Measurements from ENCODE around the gene IQCF2.
A peak's percentile ranks its signal among the peaks of the same experiment; 100 is the strongest.

Gene IQCF2

GRCh38 chr3:51869304-51869703 is 7.9 kb downstream of the IQCF2 start:
- Mint-ChIP-seq H3K9me3 (no peaks in the 10 kb centered on the region), H3K4me3 (no peak overlapping the region), H3K27me3 (peaks cover 53% of the 10 kb centered on the region), H3K4me1 (peaks cover 4% of the 10 kb centered on the region), H3K27ac (no peak overlapping the region)
- ATAC-seq (no peak), DNase-seq (no peak)

- Mint-ChIP-seq H3K27me3 (peaks cover 41% of the 10 kb centered on the region), H3K9me3 (no peaks in the 10 kb centered on the region), H3K4me3 (no peak overlapping the region), H3K27ac (no peak overlapping the region), H3K4me1 (peaks cover 6% of the 10 kb centered on the region)
- ATAC-seq (no peak), DNase-seq (no peak)
Observed at GRCh38 chr3:51873253-51873766, 11.9 kb downstream of the IQCF2 start.

- peaks cover 36% of the 10 kb centered on the region for H3K27me3 Mint-ChIP-seq
- no peaks in the 10 kb centered on the region for H3K9me3 Mint-ChIP-seq
- DNase-seq = no peak
- H3K4me3 Mint-ChIP-seq = no peak overlapping the region
- H3K4me1 Mint-ChIP-seq = peaks cover 6% of the 10 kb centered on the region
- no peak for ATAC-seq
- no peak overlapping the region for H3K27ac Mint-ChIP-seq
Observed at GRCh38 chr3:51873876-51874275, 12.5 kb downstream of the IQCF2 start.

GRCh38 chr3:51874411-51874810 is 13.0 kb downstream of the IQCF2 start:
- DNase-seq (no peak), ATAC-seq (no peak)
- Mint-ChIP-seq H3K27me3 (peaks cover 30% of the 10 kb centered on the region), H3K27ac (no peak overlapping the region), H3K4me1 (peaks cover 6% of the 10 kb centered on the region), H3K9me3 (no peaks in the 10 kb centered on the region), H3K4me3 (no peak overlapping the region)

GRCh38 chr3:51874889-51875288 is 13.5 kb downstream of the IQCF2 start:
- H3K9me3 Mint-ChIP-seq = no peaks in the 10 kb centered on the region
- H3K4me3 Mint-ChIP-seq = no peak overlapping the region
- H3K27me3 Mint-ChIP-seq = peaks cover 26% of the 10 kb centered on the region
- H3K4me1 Mint-ChIP-seq = peaks cover 6% of the 10 kb centered on the region
- no peak for ATAC-seq
- no peak for DNase-seq
- H3K27ac Mint-ChIP-seq = no peak overlapping the region

- Mint-ChIP-seq H3K27me3 (peaks cover 23% of the 10 kb centered on the region), H3K4me3 (no peak within 1 kb of the TSS), H3K4me1 (peaks cover 6% of the 10 kb centered on the region), H3K9me3 (no peaks in the 10 kb centered on the region), H3K27ac (peak within 1 kb of the TSS in 1 of 2 donors; percentile 15)
- ATAC-seq (no peak), DNase-seq (no peak)
Observed at GRCh38 chr3:51875501-51875900, 14.1 kb downstream of the IQCF2 start, which contains the start of gene IQCF5. TSS of gene IQCF5 (minus strand) at chr3:51875601. CDS start at chr3:51875531, 70 bp downstream.

GRCh38 chr3:51876186-51876585 is 14.8 kb downstream of the IQCF2 start:
- Mint-ChIP-seq H3K4me1 (peaks cover 6% of the 10 kb centered on the region), H3K4me3 (no peak overlapping the region), H3K27me3 (peaks cover 17% of the 10 kb centered on the region), H3K9me3 (no peaks in the 10 kb centered on the region), H3K27ac (peak overlapping the region in 1 of 2 donors; percentile 15)
- ATAC-seq (no peak), DNase-seq (no peak)

- DNase-seq (no peak), ATAC-seq (no peak)
- no peaks in the 10 kb centered on the region for H3K9me3 Mint-ChIP-seq
- H3K27ac Mint-ChIP-seq = no peak overlapping the region
- no peak overlapping the region for H3K4me3 Mint-ChIP-seq
- peaks cover 10% of the 10 kb centered on the region for H3K27me3 Mint-ChIP-seq
- no peaks in the 10 kb centered on the region for H3K4me1 Mint-ChIP-seq
Observed at GRCh38 chr3:51879937-51880336, 18.5 kb downstream of the IQCF2 start.

GRCh38 chr3:51886447-51886846 is 25.0 kb downstream of the IQCF2 start:
- ATAC-seq (peak; percentile 73), DNase-seq (no peak)
- no peak overlapping the region for H3K4me3 Mint-ChIP-seq
- H3K9me3 Mint-ChIP-seq = no peaks in the 10 kb centered on the region
- H3K27ac Mint-ChIP-seq = no peak overlapping the region
- H3K4me1 Mint-ChIP-seq = peaks cover 6% of the 10 kb centered on the region
- H3K27me3 Mint-ChIP-seq = peaks cover 15% of the 10 kb centered on the region

GRCh38 chr3:51887620-51888019 is 26.2 kb downstream of the IQCF2 start:
- peaks cover 7% of the 10 kb centered on the region for H3K27me3 Mint-ChIP-seq
- ATAC-seq (no peak), DNase-seq (no peak)
- H3K27ac Mint-ChIP-seq = no peak overlapping the region
- peaks cover 12% of the 10 kb centered on the region for H3K4me1 Mint-ChIP-seq
- no peak overlapping the region for H3K4me3 Mint-ChIP-seq
- no peaks in the 10 kb centered on the region for H3K9me3 Mint-ChIP-seq

GRCh38 chr3:51888463-51889105 is 27.2 kb downstream of the IQCF2 start:
- Mint-ChIP-seq H3K27ac (no peak overlapping the region), H3K27me3 (peaks cover 7% of the 10 kb centered on the region), H3K4me1 (peaks cover 12% of the 10 kb centered on the region), H3K4me3 (no peak overlapping the region), H3K9me3 (no peaks in the 10 kb centered on the region)
- ATAC-seq = no peak
- DNase-seq = no peak

- DNase-seq (no peak), ATAC-seq (no peak)
- Mint-ChIP-seq H3K4me3 (no peak overlapping the region), H3K4me1 (peaks cover 12% of the 10 kb centered on the region), H3K27ac (peak overlapping the region; percentile 28 to 60), H3K27me3 (peaks cover 16% of the 10 kb centered on the region), H3K9me3 (no peaks in the 10 kb centered on the region)
Observed at GRCh38 chr3:51891242-51892039, 30.0 kb downstream of the IQCF2 start.

- Mint-ChIP-seq H3K9me3 (no peaks in the 10 kb centered on the region), H3K27me3 (peaks cover 34% of the 10 kb centered on the region), H3K27ac (no peak overlapping the region), H3K4me3 (no peak overlapping the region), H3K4me1 (peaks cover 12% of the 10 kb centered on the region)
- ATAC-seq (no peak), DNase-seq (no peak)
Observed at GRCh38 chr3:51894391-51894790, 33.0 kb downstream of the IQCF2 start.

GRCh38 chr3:51894939-51895338 is 33.5 kb downstream of the IQCF2 start:
- no peaks in the 10 kb centered on the region for H3K9me3 Mint-ChIP-seq
- peaks cover 12% of the 10 kb centered on the region for H3K4me1 Mint-ChIP-seq
- H3K4me3 Mint-ChIP-seq = no peak overlapping the region
- ATAC-seq = no peak
- no peak overlapping the region for H3K27ac Mint-ChIP-seq
- H3K27me3 Mint-ChIP-seq = peaks cover 34% of the 10 kb centered on the region
- no peak for DNase-seq

- H3K4me1 Mint-ChIP-seq = peaks cover 10% of the 10 kb centered on the region
- no peak overlapping the region for H3K4me3 Mint-ChIP-seq
- peaks cover 43% of the 10 kb centered on the region for H3K27me3 Mint-ChIP-seq
- H3K9me3 Mint-ChIP-seq = no peaks in the 10 kb centered on the region
- ATAC-seq = no peak
- H3K27ac Mint-ChIP-seq = no peak overlapping the region
- DNase-seq = no peak
Observed at GRCh38 chr3:51896607-51897305, 35.3 kb downstream of the IQCF2 start.

GRCh38 chr3:51897391-51897790 is 36.0 kb downstream of the IQCF2 start:
- Mint-ChIP-seq H3K9me3 (no peaks in the 10 kb centered on the region), H3K27ac (no peak overlapping the region), H3K4me1 (peaks cover 6% of the 10 kb centered on the region), H3K4me3 (no peak overlapping the region), H3K27me3 (peaks cover 47% of the 10 kb centered on the region)
- no peak for ATAC-seq
- no peak for DNase-seq

Measured in stimulated activated naive CD8-positive, alpha-beta T cell treated with anti-CD3 and anti-CD28 coated beads, Interleukin-15, amount 100 ng/mL, for 72 hours (primary cell).